Mesenchymal stem cell (in vitro differentiated cells and primary cell): ENCODE measurements around the gene RNF169.

ENCODE experiments used
- DNase-seq: peaks from one replicate; pipeline ENCODE4 v3.0.0-alpha.2; 2013
- H2AFZ ChIP-seq: one replicate; pipeline ENCODE4 v1.6.1; 2013; ENCODE audit warnings: low read depth, mild to moderate bottlenecking, control low read depth, inconsistent platforms, low read length, moderate library complexity
- H2AK5ac ChIP-seq: 2 replicates; pipeline ENCODE4 v1.6.1; 2013; ENCODE audit warnings: low read length, moderate library complexity, mild to moderate bottlenecking, inconsistent platforms; ENCODE audit not compliant: severe bottlenecking
- H2BK120ac ChIP-seq: one replicate; pipeline ENCODE4 v1.6.1; 2013; ENCODE audit warnings: low read depth, mild to moderate bottlenecking, inconsistent platforms, low read length, moderate library complexity
- H2BK12ac ChIP-seq, 2 experiments: one replicate each; pipeline ENCODE4 v1.6.1; 2013; ENCODE audit warnings: inconsistent platforms in 2 of 2, low read length in 2 of 2, mild to moderate bottlenecking in 2 of 2, moderate library complexity in 2 of 2, control low read depth in 1 of 2
- H2BK15ac ChIP-seq: one replicate; pipeline ENCODE4 v1.6.1; 2013; ENCODE audit warnings: mild to moderate bottlenecking, low read depth, inconsistent platforms; ENCODE audit not compliant: poor library complexity, severe bottlenecking
- H2BK5ac ChIP-seq: 2 replicates; pipeline ENCODE4 v1.6.1; 2013; ENCODE audit warnings: low read depth, mild to moderate bottlenecking, low read length, control low read depth, inconsistent platforms; ENCODE audit not compliant: poor library complexity, severe bottlenecking
- H3K14ac ChIP-seq, 2 experiments: one replicate each; pipeline ENCODE4 v1.6.1; 2013; ENCODE audit warnings: inconsistent platforms in 2 of 2, low read length in 2 of 2, control low read depth in 1 of 2, mild to moderate bottlenecking in 1 of 2, moderate library complexity in 1 of 2
- H3K18ac ChIP-seq, 2 experiments: one replicate each; pipeline ENCODE4 v1.6.1; 2013; ENCODE audit warnings: inconsistent platforms in 2 of 2, low read length in 2 of 2, control low read depth in 1 of 2, low read depth in 1 of 2, mild to moderate bottlenecking in 1 of 2
- H3K23ac ChIP-seq, 2 experiments: one replicate each; pipeline ENCODE4 v1.6.1; 2013; ENCODE audit warnings: inconsistent platforms in 2 of 2, low read length in 2 of 2, mild to moderate bottlenecking in 2 of 2, moderate library complexity in 2 of 2, control low read depth in 1 of 2
- H3K27ac ChIP-seq: 2 replicates; pipeline ENCODE4 v1.5.1; 2013; ENCODE audit warnings: mild to moderate bottlenecking, moderate library complexity, low read length, control low read depth, inconsistent platforms; ENCODE audit not compliant: poor library complexity, severe bottlenecking
- H3K27me3 ChIP-seq, 2 experiments: 2 replicates each; pipeline versions ENCODE4 v1.6.1 to v1.7.0; 2013; ENCODE audit warnings: low read length in 2 of 2, mild to moderate bottlenecking in 2 of 2, moderate library complexity in 2 of 2, control low read depth in 1 of 2, inconsistent platforms in 1 of 2; ENCODE audit not compliant: control insufficient read depth in 1 of 2, insufficient read depth in 1 of 2
- H3K36me3 ChIP-seq, 2 experiments: 2 replicates each; pipeline versions ENCODE4 v1.6.1 to v1.7.0; 2013; ENCODE audit warnings: low read length in 2 of 2, control low read depth in 1 of 2, inconsistent platforms in 1 of 2, low read depth in 1 of 2, mild to moderate bottlenecking in 1 of 2; ENCODE audit not compliant: insufficient read depth in 2 of 2, control insufficient read depth in 1 of 2
- H3K4ac ChIP-seq, 2 experiments: one replicate each; pipeline ENCODE4 v1.6.1; 2013; ENCODE audit warnings: inconsistent platforms in 2 of 2, low read length in 2 of 2, mild to moderate bottlenecking in 2 of 2, moderate library complexity in 2 of 2, control low read depth in 1 of 2, low read depth in 1 of 2
- H3K4me1 ChIP-seq: 2 replicates; pipeline ENCODE4 v1.6.1; 2013; ENCODE audit warnings: low read depth, low read length, control low read depth; ENCODE audit not compliant: control insufficient read depth, insufficient read depth
- H3K4me2 ChIP-seq: 2 replicates; pipeline ENCODE4 v1.6.1; 2013; ENCODE audit warnings: low read length, mild to moderate bottlenecking, inconsistent platforms; ENCODE audit not compliant: poor library complexity, severe bottlenecking
- H3K4me3 ChIP-seq, 2 experiments: 2 replicates each; pipeline versions ENCODE4 v1.5.1 to v1.7.0; 2013; ENCODE audit warnings: low read length in 2 of 2, mild to moderate bottlenecking in 2 of 2, control low read depth in 1 of 2, low read depth in 1 of 2; ENCODE audit not compliant: insufficient read depth in 1 of 2
- H3K79me1 ChIP-seq: replicated peaks from 2 replicates; pipeline ENCODE4 v1.6.1; 2013; ENCODE audit warnings: mild to moderate bottlenecking, control low read depth, low read length, inconsistent platforms; ENCODE audit not compliant: poor library complexity, severe bottlenecking
- H3K9ac ChIP-seq: 2 replicates; pipeline ENCODE4 v1.7.0; 2013; ENCODE audit warnings: mild to moderate bottlenecking, low read length, moderate library complexity
- H3K9me3 ChIP-seq: 2 replicates; pipeline ENCODE4 v1.7.0; 2013; ENCODE audit warnings: mild to moderate bottlenecking, low read length; ENCODE audit not compliant: control insufficient read depth
- H4K8ac ChIP-seq: one replicate; pipeline ENCODE4 v1.6.1; 2013; ENCODE audit warnings: inconsistent platforms, mild to moderate bottlenecking, low read length, moderate library complexity
- H4K91ac ChIP-seq: one replicate; pipeline ENCODE4 v1.6.1; 2013; ENCODE audit warnings: mild to moderate bottlenecking, low read length, inconsistent platforms
- WGBS: methylation state at CpG from one replicate; pipeline ENCODE4 v1.1.7; 2013; ENCODE audit warnings: mixed read lengths; 5-methylcytosine and 5-hydroxymethylcytosine counted together

The RNF169 gene

GRCh38 chr11:74815966-74816365, 67.3 kb downstream of the RNF169 start:
- no peak overlapping the region for H3K4me3 ChIP-seq
- H3K9ac ChIP-seq: no peak overlapping the region
- H3K18ac ChIP-seq: no peak overlapping the region
- no peak overlapping the region for H3K4ac ChIP-seq
- H3K36me3 ChIP-seq: peaks cover 7 to 53% of the 10 kb centered on the region in 2 experiments
- no peak for DNase-seq
- no peaks in the 10 kb centered on the region for H3K9me3 ChIP-seq
- no peak overlapping the region for H4K91ac ChIP-seq
- no peak overlapping the region for H2BK120ac ChIP-seq
- H3K23ac ChIP-seq: no peak overlapping the region
- no peak overlapping the region for H2AFZ ChIP-seq
- no peak overlapping the region for H2BK15ac ChIP-seq
- 85% methylated on average over 2 of the region's 3 CpGs for WGBS
- H2BK5ac ChIP-seq: no peak overlapping the region
- H3K27ac ChIP-seq: no peak overlapping the region
- H3K79me1 ChIP-seq: peaks cover 17% of the 10 kb centered on the region
- no peak overlapping the region for H3K4me2 ChIP-seq
- H2BK12ac ChIP-seq: no peak overlapping the region
- no peaks in the 10 kb centered on the region for H3K4me1 ChIP-seq
- H2AK5ac ChIP-seq: no peak overlapping the region
- no peak overlapping the region for H3K14ac ChIP-seq
- H4K8ac ChIP-seq: no peak overlapping the region
- H3K27me3 ChIP-seq: no peaks in the 10 kb centered on the region

GRCh38 chr11:74816664-74817063, 68.0 kb downstream of the RNF169 start:
- no peak overlapping the region for H4K91ac ChIP-seq
- H2AK5ac ChIP-seq: no peak overlapping the region
- no peak overlapping the region for H3K9ac ChIP-seq
- H3K23ac ChIP-seq: no peak overlapping the region
- no peak overlapping the region for H3K18ac ChIP-seq
- H2AFZ ChIP-seq: no peak overlapping the region
- H2BK12ac ChIP-seq: no peak overlapping the region
- no peaks in the 10 kb centered on the region for H3K4me1 ChIP-seq
- no peaks in the 10 kb centered on the region for H3K9me3 ChIP-seq
- H3K36me3 ChIP-seq: peaks cover 7 to 49% of the 10 kb centered on the region in 2 experiments
- 85% methylated on average over 2 of the region's 2 CpGs for WGBS
- H2BK5ac ChIP-seq: no peak overlapping the region
- H3K4ac ChIP-seq: no peak overlapping the region
- no peak overlapping the region for H4K8ac ChIP-seq
- no peaks in the 10 kb centered on the region for H3K27me3 ChIP-seq
- no peak overlapping the region for H3K4me3 ChIP-seq
- DNase-seq: no peak
- no peak overlapping the region for H2BK15ac ChIP-seq
- H3K27ac ChIP-seq: no peak overlapping the region
- H3K79me1 ChIP-seq: peaks cover 14% of the 10 kb centered on the region
- H2BK120ac ChIP-seq: no peak overlapping the region
- no peak overlapping the region for H3K14ac ChIP-seq
- H3K4me2 ChIP-seq: no peak overlapping the region

GRCh38 chr11:74818283-74818946, 69.8 kb downstream of the RNF169 start:
- Histone ChIP-seq H2BK120ac (no peak overlapping the region), H3K4me1 (no peaks in the 10 kb centered on the region), H4K8ac (no peak overlapping the region), H3K4me2 (no peak overlapping the region), H3K9me3 (no peaks in the 10 kb centered on the region), H3K23ac (no peak overlapping the region), H2BK12ac (peak overlapping the region in 1 of 2 experiments; percentile 33), H3K36me3 (peaks cover 9 to 45% of the 10 kb centered on the region in 2 experiments), H3K18ac (no peak overlapping the region), H2BK15ac (no peak overlapping the region), H2AK5ac (no peak overlapping the region), H2BK5ac (no peak overlapping the region), H3K14ac (no peak overlapping the region), H3K79me1 (peaks cover 22% of the 10 kb centered on the region), H3K4me3 (no peak overlapping the region), H3K4ac (no peak overlapping the region), H3K9ac (no peak overlapping the region), H2AFZ (no peak overlapping the region), H3K27ac (no peak overlapping the region), H3K27me3 (no peaks in the 10 kb centered on the region), H4K91ac (no peak overlapping the region)
- 68% methylated on average over 2 of the region's 3 CpGs for WGBS
- peak; percentile 7 for DNase-seq

- Histone ChIP-seq H2BK15ac (no peak overlapping the region), H3K27ac (no peak overlapping the region), H3K14ac (no peak overlapping the region), H3K4me1 (no peaks in the 10 kb centered on the region), H3K4me2 (no peak overlapping the region), H2BK5ac (no peak overlapping the region), H2AFZ (no peak overlapping the region), H2BK120ac (no peak overlapping the region), H3K9me3 (peaks cover 10% of the 10 kb centered on the region), H3K79me1 (peaks cover 19% of the 10 kb centered on the region), H3K9ac (peak overlapping the region; percentile 58), H3K18ac (no peak overlapping the region), H4K8ac (no peak overlapping the region), H3K27me3 (no peaks in the 10 kb centered on the region), H3K36me3 (peaks cover 3 to 50% of the 10 kb centered on the region in 2 experiments), H3K23ac (no peak overlapping the region), H4K91ac (no peak overlapping the region), H2BK12ac (no peak overlapping the region), H3K4ac (no peak overlapping the region), H3K4me3 (no peak overlapping the region), H2AK5ac (no peak overlapping the region)
- WGBS: no CpG with 5 or more reads among the region's 1 CpG
- peak; percentile 30 for DNase-seq
Measured at GRCh38 chr11:74819400-74819799, 70.8 kb downstream of the RNF169 start.
